HG03060 (cell line): ENCODE data around the gene PRDM16.

ENCODE experiments used
- ATAC-seq: cut with Tn5 transposase; IDR thresholded peaks from one replicate; pipeline ENCODE4 v1.9.1; 2021; ENCODE audit warnings: low read depth, moderate number of reproducible peaks; ENCODE audit not compliant: unreplicated experiment

Gene PRDM16

GRCh38 chr1:3326516-3327388 is 257.7 kb downstream of the PRDM16 start:
- no peak for ATAC-seq

GRCh38 chr1:3327389-3327702 is 258.3 kb downstream of the PRDM16 start:
- no peak for ATAC-seq

- ATAC-seq: no peak
These were observed 259.1 kb downstream of the PRDM16 start for GRCh38 chr1:3327936-3328590.

DNA sequence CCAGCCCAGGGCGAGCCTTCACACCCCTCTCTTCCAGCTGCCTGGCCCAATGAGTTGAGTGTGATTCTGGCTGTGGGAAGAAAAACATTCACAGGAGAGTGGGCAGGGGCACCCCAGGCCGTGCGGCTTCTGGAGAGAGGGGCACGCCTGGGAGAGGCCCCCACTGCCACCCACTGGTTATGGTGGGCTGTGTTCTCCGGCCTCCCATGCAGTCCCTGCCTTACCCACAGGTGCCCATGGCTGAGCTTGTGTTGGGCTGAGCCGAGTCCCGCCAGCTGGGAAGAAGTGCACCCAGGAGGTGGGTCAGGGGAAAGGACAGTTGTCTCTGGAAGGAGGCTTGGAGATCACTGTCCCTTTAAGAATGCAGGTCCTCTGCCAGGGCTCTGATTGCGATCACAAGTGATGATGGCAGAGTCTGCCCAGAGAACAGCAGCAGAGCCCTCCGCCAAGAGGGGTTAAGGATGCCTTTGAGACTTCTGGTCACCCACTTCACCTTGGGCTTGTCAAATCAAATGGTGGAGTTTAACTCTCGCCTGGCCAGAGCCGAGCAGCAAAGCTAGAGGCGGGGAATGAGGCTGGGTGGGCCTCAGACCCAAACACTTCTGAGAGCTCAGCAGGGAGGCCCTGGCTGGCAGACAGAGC is 260.8 kb downstream of the PRDM16 start:
- no peak for ATAC-seq

DNA sequence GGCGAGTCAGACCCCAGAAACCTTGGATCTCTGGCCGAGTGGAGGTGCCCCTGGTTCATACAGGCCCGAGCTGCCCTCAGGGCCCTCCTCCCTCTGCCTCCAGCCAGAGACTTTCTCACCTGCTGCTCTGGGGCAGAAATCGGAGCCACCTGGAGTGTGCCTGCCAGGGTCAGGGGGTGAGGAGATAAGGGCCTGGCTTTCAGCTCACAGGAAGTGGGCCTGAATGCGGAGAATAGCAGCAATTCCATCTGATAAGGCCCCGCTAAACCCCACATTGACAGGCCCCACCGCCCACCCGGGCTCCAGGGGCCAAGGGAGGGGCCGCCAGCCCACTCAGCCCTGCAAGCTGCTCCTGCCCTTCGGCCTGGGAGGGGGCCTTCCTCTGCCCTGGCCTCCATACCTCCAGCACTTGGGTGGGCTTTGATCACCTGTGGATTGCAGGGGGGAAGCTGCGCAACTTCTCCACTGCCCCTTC is 261.8 kb downstream of the PRDM16 start:
- ATAC-seq: no peak

DNA sequence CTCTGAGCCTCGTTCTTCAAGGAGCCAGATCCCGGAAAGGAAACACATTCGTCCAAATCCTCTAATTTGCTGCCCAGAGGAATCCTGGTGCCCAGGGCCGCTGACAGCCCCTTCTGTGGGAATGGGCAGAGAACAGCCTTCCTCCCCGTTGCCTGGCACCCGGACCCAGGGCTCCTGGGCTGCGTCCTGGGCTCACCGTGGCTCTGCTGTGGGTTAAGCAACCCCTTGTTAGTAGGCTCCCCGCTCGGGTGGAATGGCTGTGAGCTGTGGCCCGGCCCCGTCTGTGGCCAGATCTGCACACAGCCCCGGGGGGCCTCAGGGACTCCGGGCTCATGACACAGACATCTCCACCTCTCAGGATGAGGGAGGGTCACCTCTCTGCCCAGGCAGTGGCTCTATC is 262.6 kb downstream of the PRDM16 start:
- ATAC-seq: no peak

DNA sequence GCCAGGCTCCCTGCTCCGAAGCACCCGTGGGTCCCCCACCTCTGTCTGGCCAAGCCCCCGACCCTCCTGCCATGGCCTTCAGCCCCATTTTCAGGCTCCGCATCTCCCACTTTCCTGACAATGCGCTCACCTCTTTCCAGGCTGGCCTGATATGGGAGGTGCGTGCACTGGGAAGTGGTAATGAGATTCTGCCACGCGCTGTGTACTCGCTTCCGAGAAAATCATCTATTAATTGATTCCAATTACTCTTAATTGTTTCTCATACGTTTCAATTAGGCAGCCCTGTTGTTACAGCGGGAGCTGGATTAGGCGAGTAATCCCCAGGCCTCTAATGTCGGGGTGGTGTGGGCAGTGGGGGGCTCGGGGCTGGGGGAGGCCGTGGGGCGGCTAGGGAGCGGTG is 263.0 kb downstream of the PRDM16 start:
- no peak for ATAC-seq

- no peak for ATAC-seq
These were observed 263.7 kb downstream of the PRDM16 start for GRCh38 chr1:3332662-3333061.

DNA sequence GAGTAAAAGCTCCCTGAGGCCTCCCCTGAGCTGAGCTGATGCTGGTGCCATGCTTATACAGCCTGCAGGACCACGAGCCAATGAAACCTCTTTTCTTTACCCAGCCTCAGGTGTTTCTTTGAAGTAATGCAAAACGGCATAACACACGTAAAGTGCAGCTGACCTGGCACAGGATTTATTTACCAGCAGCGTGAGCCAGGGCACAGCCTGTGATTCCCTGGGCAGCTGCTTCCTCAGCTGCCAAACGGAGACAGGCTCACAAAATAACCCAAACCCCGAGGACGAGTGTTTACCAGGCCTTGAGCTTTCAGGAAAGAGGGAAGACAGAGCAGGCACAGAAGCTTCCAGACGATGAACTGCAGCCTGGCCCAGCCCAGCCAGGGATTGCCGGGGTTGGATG is 264.9 kb downstream of the PRDM16 start:
- no peak for ATAC-seq

DNA sequence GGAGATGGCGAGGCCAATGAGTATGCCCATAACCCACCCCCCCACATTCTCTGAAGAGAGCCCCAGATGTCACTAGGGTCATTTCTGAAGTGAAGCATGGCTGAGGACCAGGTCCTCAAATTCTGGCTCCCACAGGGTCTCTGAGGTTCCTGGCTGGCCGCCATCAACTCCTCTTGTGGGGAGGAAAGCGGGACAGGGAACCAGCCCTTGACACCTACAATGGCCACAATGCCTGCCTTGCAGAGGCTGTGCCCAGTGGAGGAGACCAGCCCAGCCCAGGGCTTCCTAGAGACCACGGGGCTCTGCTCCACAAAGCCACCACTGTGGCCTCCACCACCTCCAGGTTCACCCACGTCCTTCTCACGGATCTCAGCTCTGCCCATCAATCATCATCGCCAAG is 265.4 kb downstream of the PRDM16 start:
- ATAC-seq: no peak

DNA sequence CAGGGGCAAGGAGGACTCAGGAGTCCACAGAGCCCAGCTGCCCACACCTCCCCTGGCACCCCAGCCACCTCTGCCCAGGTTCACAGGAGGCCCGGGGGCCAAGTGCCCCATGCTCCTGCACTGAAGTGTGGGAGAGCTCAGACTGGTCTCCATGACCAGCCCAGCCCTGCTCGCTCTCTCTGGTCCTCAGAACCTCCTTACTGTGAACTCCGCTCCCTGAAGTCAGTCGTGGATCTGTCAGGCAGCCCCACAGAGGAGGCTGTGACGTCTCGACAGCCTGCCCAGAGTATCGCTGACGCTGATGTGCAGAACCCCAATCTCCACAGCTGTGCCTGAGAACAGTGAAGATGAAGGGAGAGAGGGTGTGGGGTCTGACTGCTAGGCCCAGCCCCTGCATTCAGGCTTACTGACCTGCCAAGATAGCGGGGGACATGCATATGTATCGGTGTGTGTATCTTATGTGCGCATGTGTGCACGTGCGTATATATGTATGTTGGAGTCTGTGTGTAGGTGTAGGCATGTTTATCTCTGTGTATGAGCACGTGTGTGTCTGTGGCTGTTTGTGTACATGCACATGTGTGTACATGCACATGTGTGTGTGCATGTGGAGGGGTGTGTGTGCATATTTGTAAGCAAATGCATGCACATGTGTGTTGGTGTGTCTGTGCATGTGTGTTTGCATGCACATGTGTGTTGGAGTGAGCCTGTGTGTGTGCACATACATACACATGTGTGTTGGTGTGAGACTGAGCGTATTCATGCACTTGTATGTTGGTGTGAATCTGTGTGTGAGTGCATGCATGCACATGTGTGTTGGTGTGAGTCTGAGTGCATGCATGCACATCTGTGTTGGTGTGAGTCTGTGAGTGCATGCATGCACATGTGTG is 267.0 kb downstream of the PRDM16 start:
- no peak for ATAC-seq

GRCh38 chr1:3336641-3337630 is 267.9 kb downstream of the PRDM16 start:
- no peak for ATAC-seq

- ATAC-seq: no peak
These were observed 269.1 kb downstream of the PRDM16 start for GRCh38 chr1:3337798-3338724.

- ATAC-seq: no peak
These were observed 269.7 kb downstream of the PRDM16 start for GRCh38 chr1:3338725-3339070.

- no peak for ATAC-seq
These were observed 270.9 kb downstream of the PRDM16 start for GRCh38 chr1:3339856-3340255.

- ATAC-seq: no peak
These were observed 271.7 kb downstream of the PRDM16 start for GRCh38 chr1:3340548-3341235.

DNA sequence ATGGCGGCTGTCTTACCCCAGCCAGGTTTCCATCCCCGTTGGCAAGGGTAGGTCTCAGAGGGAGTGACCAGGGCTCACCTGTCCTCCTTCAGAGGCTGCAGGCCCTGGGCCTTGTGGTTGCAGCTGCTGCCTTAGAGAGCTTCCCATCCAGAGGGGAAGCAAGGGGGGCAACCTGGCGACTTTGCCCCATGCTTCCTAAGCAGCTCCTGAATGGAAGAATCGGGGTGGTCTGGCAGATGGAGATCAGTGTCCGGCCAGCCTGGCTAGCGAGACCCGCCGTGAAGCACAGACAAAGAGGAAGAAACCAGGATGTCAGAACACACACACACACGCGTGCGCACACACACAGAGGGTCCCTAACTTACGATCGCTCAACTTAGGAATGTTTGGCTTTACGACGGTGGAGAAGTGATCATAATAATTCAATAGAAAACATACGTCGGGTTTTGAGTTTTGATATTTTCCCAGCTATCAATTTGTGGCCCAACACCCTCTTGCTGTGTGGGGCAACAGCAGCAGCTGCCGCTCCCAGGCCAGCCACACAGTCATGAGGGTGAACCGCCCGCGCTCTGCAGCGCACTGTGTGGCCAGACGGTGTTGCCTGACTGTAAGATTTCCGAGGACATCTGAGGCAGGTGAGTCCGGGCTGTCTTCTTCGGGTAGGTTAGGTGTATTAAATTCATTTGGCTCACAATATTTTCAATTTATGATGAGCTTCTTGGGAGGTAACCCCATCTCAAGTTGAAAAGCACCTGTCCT is 272.4 kb downstream of the PRDM16 start:
- ATAC-seq: no peak
